PC-9 (cell line): Measurements from ENCODE around the gene QPCT. TPM values are rescaled to one million over a fixed set of nuclear protein-coding genes. Genes with fewer than 3 reads are reported as not detected.

Experiments
- BruUV-seq: library from RNA; stranded (reverse); fragments of 400-500 nt; replicated peaks from 2 replicates; lab custom pipeline; 2021; lab: Mats Ljungman, UMichigan
- CTCF ChIA-PET: fragments of 300-600 bp; sonication (Branson Sonifier 250); formaldehyde crosslinking; loops from one replicate; lab custom pipeline; 2022; ENCODE audit warnings: antibody characterized with exemption; lab: Charles Lee
- POLR2A ChIA-PET: fragments of 300-600 bp; sonication (Branson Sonifier 250); formaldehyde crosslinking; loops from one replicate; lab custom pipeline; 2022; ENCODE audit warnings: antibody characterized with exemption; ENCODE audit not compliant: unreplicated experiment; lab: Charles Lee
- DNase-seq, 2 experiments: peaks; one replicate each; pipeline versions ENCODE4 v3.0.0 to v3.0.0-alpha.2; 2015 to 2022; ENCODE audit warnings: mixed read lengths in 1 of 2
- H2AFZ ChIP-seq: fragments of 200-600 bp; sonication (generic); 2 replicates; pipeline ENCODE4 v1.8.1; 2017; ENCODE audit warnings: antibody characterized with exemption
- H3F3A ChIP-seq: fragments of 200-600 bp; sonication (generic); 2 replicates; pipeline ENCODE4 v1.8.1; 2017; ENCODE audit warnings: antibody characterized with exemption, mild to moderate bottlenecking, low read depth; ENCODE audit not compliant: insufficient read depth
- H3K27ac ChIP-seq: fragments of 200-600 bp; sonication (generic); 2 replicates; pipeline ENCODE4 v1.6.1; 2016; ENCODE audit warnings: mixed run types
- H3K27me3 ChIP-seq: fragments of 200-600 bp; sonication (generic); 2 replicates; pipeline ENCODE4 v1.6.1; 2016; ENCODE audit warnings: low read depth, mixed run types; ENCODE audit not compliant: insufficient read depth
- H3K36me3 ChIP-seq: fragments of 200-600 bp; sonication (generic); 2 replicates; pipeline ENCODE4 v1.6.1; 2016; ENCODE audit warnings: low read depth, mixed run types
- H3K4me1 ChIP-seq: fragments of 200-600 bp; sonication (generic); replicated peaks from 2 replicates; pipeline ENCODE4 v1.6.1; 2016; ENCODE audit warnings: mixed run types; ENCODE audit not compliant: insufficient read depth
- H3K4me2 ChIP-seq: fragments of 200-600 bp; sonication (generic); 2 replicates; pipeline ENCODE4 v1.6.1; 2017; ENCODE audit warnings: mixed run types
- H3K4me3 ChIP-seq: fragments of 200-600 bp; sonication (generic); 2 replicates; pipeline ENCODE4 v1.6.1; 2016; ENCODE audit warnings: mixed run types
- H3K79me2 ChIP-seq: fragments of 200-600 bp; sonication (generic); 2 replicates; pipeline ENCODE4 v1.6.1; 2017; ENCODE audit warnings: low read depth, mixed run types
- H3K9me2 ChIP-seq: fragments of 200-600 bp; sonication (generic); 2 replicates; pipeline ENCODE4 v1.8.1; 2017; ENCODE audit warnings: mild to moderate bottlenecking; ENCODE audit not compliant: insufficient read depth
- H3K9me3 ChIP-seq: fragments of 200-600 bp; sonication (generic); 2 replicates; pipeline ENCODE4 v1.8.1; 2016; ENCODE audit warnings: low read depth; ENCODE audit not compliant: insufficient read depth
- H4K20me1 ChIP-seq: fragments of 200-600 bp; sonication (generic); 2 replicates; pipeline ENCODE4 v1.8.1; 2017; ENCODE audit not compliant: insufficient read depth
- CTCF ChIP-seq: fragments of 200-600 bp; sonication (generic); conservative IDR thresholded peaks from 2 replicates; pipeline ENCODE4 v1.6.1; 2017; ENCODE audit warnings: mixed run types, antibody characterized with exemption, mild to moderate bottlenecking, moderate library complexity
- EZH2 ChIP-seq: fragments of 200-600 bp; sonication (generic); IDR thresholded peaks from 2 replicates; pipeline ENCODE4 v1.8.0; 2017; ENCODE audit warnings: antibody characterized with exemption, low read depth
- intact Hi-C: fragments of 100-400 bp; cut with micrococcal nuclease; formaldehyde crosslinking; loops from one replicate; pipeline ENCODE4 v1.10.0; 2022; ENCODE audit not compliant: unreplicated experiment
- total RNA-seq: library from RNA; stranded (reverse); gene quantifications from 2 replicates; pipeline ENCODE4 v1.2.3, GENCODE V29; 2021

The QPCT gene
- total RNA-seq, 1 experiment from 2014 or later = 3.0 TPM

- no peak overlapping the region for H3K4me3 ChIP-seq
- BruUV-seq = no TSS peak
- H3K4me1 ChIP-seq = peaks cover 36% of the 10 kb centered on the region
- no peaks in the 10 kb centered on the region for H4K20me1 ChIP-seq
- peak overlapping the region; percentile 68; the same call in 1 of the 2 replicates for H2AFZ ChIP-seq
- H3K4me2 ChIP-seq = peak overlapping the region; percentile 67
- peak; percentile 44 to 91 for DNase-seq
- no peaks in the 10 kb centered on the region for H3K27me3 ChIP-seq
- peak overlapping the region; percentile 63 for H3K27ac ChIP-seq
- no peaks in the 10 kb centered on the region for H3K9me2 ChIP-seq
- CTCF ChIA-PET = interaction anchor here (0.5 to 2.0 kb wide), 3 partner anchors 267 to 487 kb away, joined by 3 to 7 read pairs (median 5); no protein-coding TSS in a partner anchor
- H3K79me2 ChIP-seq = no peaks in the 10 kb centered on the region
- POLR2A ChIA-PET = interaction anchor here (0.6 kb wide), 1 partner anchor 155 kb away, joined by 4 read pairs; no protein-coding TSS in a partner anchor
- H3K9me3 ChIP-seq = no peaks in the 10 kb centered on the region
- intact Hi-C loops = loop anchor here (5.0 to 10.0 kb wide), 2 partner anchors 103 to 225 kb away; no protein-coding TSS in a partner anchor
- TF ChIP-seq EZH2 = no peak
- no peak for TF ChIP-seq CTCF
- peaks cover 26% of the 10 kb centered on the region; the same call in 1 of the 2 replicates for H3F3A ChIP-seq
- no peaks in the 10 kb centered on the region for H3K36me3 ChIP-seq
These were observed 45.7 kb downstream of the QPCT start for GRCh38 chr2:37389989-37390765.

- peak overlapping the region; percentile 63 for H3K27ac ChIP-seq
- no peak overlapping the region for H2AFZ ChIP-seq
- H3K9me3 ChIP-seq = no peaks in the 10 kb centered on the region
- H3F3A ChIP-seq = peaks cover 26% of the 10 kb centered on the region; the same call in 1 of the 2 replicates
- H3K9me2 ChIP-seq = no peaks in the 10 kb centered on the region
- CTCF ChIA-PET = interaction anchor here (1.1 to 2.0 kb wide), 2 partner anchors 267 to 486 kb away, joined by 3 to 5 read pairs; no protein-coding TSS in a partner anchor
- H3K36me3 ChIP-seq = no peaks in the 10 kb centered on the region
- H3K4me3 ChIP-seq = no peak overlapping the region
- peak in 1 of 2 experiments; percentile 36 for DNase-seq
- POLR2A ChIA-PET = no interaction called here
- intact Hi-C loops = loop anchor here (5.0 to 10.0 kb wide), 2 partner anchors 103 to 226 kb away; no protein-coding TSS in a partner anchor
- no peaks in the 10 kb centered on the region for H3K27me3 ChIP-seq
- no TSS peak for BruUV-seq
- no peaks in the 10 kb centered on the region for H4K20me1 ChIP-seq
- TF ChIP-seq EZH2 (no peak), CTCF (no peak)
- no peaks in the 10 kb centered on the region for H3K79me2 ChIP-seq
- H3K4me1 ChIP-seq = peaks cover 40% of the 10 kb centered on the region
- H3K4me2 ChIP-seq = peak overlapping the region; percentile 67
These were observed 46.3 kb downstream of the QPCT start for GRCh38 chr2:37390777-37391176.

- no peak for DNase-seq
- intact Hi-C loops = loop anchor here (5.0 to 10.0 kb wide), 2 partner anchors 104 to 227 kb away; no protein-coding TSS in a partner anchor
- H4K20me1 ChIP-seq = no peaks in the 10 kb centered on the region
- H3K4me2 ChIP-seq = no peak overlapping the region
- no peaks in the 10 kb centered on the region for H3K9me2 ChIP-seq
- H3K9me3 ChIP-seq = no peaks in the 10 kb centered on the region
- peaks cover 40% of the 10 kb centered on the region for H3K4me1 ChIP-seq
- TF ChIP-seq EZH2 (no peak), CTCF (no peak)
- H3K27me3 ChIP-seq = no peaks in the 10 kb centered on the region
- H3K36me3 ChIP-seq = no peaks in the 10 kb centered on the region
- H3K79me2 ChIP-seq = no peaks in the 10 kb centered on the region
- ChIA-PET CTCF (interaction anchor here (0.5 to 0.6 kb wide), 2 partner anchors 23 to 1556 kb away, joined by 3 to 6 read pairs; no protein-coding TSS in a partner anchor), POLR2A (no interaction called here)
- H3F3A ChIP-seq = peaks cover 26% of the 10 kb centered on the region; the same call in 1 of the 2 replicates
- no peak overlapping the region for H3K27ac ChIP-seq
- no peak overlapping the region for H3K4me3 ChIP-seq
- H2AFZ ChIP-seq = no peak overlapping the region
- BruUV-seq = no TSS peak
These were observed 47.3 kb downstream of the QPCT start for GRCh38 chr2:37391711-37392110.
